Gastrocnemius medialis (tissue), 4 donors: Measurements from ENCODE around the gene MAPK11. TPM values are rescaled to one million over a fixed set of nuclear protein-coding genes. Genes with fewer than 3 reads are reported as not detected.

ENCODE experiments used
- ATAC-seq, 2 donors: fragments of 150-250 bp; one replicate each; pipeline ENCODE4 v1.9.1; 2016
- DNase-seq, 2 donors: peaks; one replicate each; pipeline ENCODE4 v3.0.0-alpha.2; 2019
- H3K27ac ChIP-seq, 4 donors: fragments of 200-600 bp; sonication (generic); 1 replicate in 1 of 4; 2 replicates in 3 of 4; pipeline ENCODE4 v1.5.1; 2016 to 2018; ENCODE audit warnings: mild to moderate bottlenecking in 2 of 4, moderate library complexity in 1 of 4
- H3K27me3 ChIP-seq, 3 donors: fragments of 200-600 bp; sonication (generic) in 2 of 3; 1 replicate in 1 of 3; 2 replicates in 2 of 3; pipeline versions ENCODE4 v1.5.1 to v1.6.0; 2016 to 2019; ENCODE audit warnings: mild to moderate bottlenecking in 1 of 3, moderate library complexity in 1 of 3
- H3K36me3 ChIP-seq, 2 donors: fragments of 200-600 bp; sonication (generic) in 1 of 2; one replicate each; pipeline ENCODE4 v1.5.1; 2017 to 2018
- H3K4me1 ChIP-seq, 2 donors: fragments of 200-600 bp; sonication (generic) in 1 of 2; one replicate each; pipeline ENCODE4 v1.5.1; 2016 to 2017; ENCODE audit warnings: mild to moderate bottlenecking in 2 of 2
- H3K4me3 ChIP-seq, 4 donors: fragments of 200-600 bp; sonication (generic) in 3 of 4; 1 replicate in 1 of 4; 2 replicates in 3 of 4; pipeline ENCODE4 v1.5.1; 2016 to 2019; ENCODE audit warnings: mild to moderate bottlenecking in 2 of 4
- H3K9me3 ChIP-seq, 3 donors: fragments of 200-600 bp; sonication (generic) in 2 of 3; 1 replicate in 1 of 3; 2 replicates in 2 of 3; pipeline ENCODE4 v1.5.1; 2016 to 2019
- POLR2A ChIP-seq, 2 donors: fragments of 450-650 bp; IDR thresholded peaks; one replicate each; pipeline ENCODE4 v1.6.1; 2017; ENCODE audit warnings: antibody characterized with exemption in 2 of 2, mild to moderate bottlenecking in 2 of 2, moderate library complexity in 2 of 2
- in situ Hi-C, 4 donors: fragments of 200-750 bp; cut with MboI; loops; one replicate each; pipeline versions ENCODE4 v1.15.0 to v1.8.0; 2017; ENCODE audit warnings: low sequenced_read_pairs in 4 of 4
- intact Hi-C: fragments of 100-400 bp; cut with DNase I; formaldehyde crosslinking; loops from one replicate; pipeline ENCODE4 v1.15.1; 2023; ENCODE audit warnings: low total_unique reads
- total RNA-seq, 4 donors: library from RNA; depleted of rRNA; stranded (reverse); fragments of >200 nt; gene quantifications; one replicate each; pipeline versions ENCODE4 v1.1.0 to v1.2.3, GENCODE V29; 2016
- TF ChIP-seq, protein P1 (sequence below), 5 experiments: fragments of 450-650 bp in 3 of 5; fragments of 200-600 bp in 2 of 5; sonication (generic) in 2 of 5; IDR thresholded peaks in 4 of 5; conservative IDR thresholded peaks in 1 of 5; 1 replicate in 4 of 5; 2 replicates in 1 of 5; pipeline ENCODE4 v1.5.1; 2016 to 2019; ENCODE audit warnings: antibody characterized with exemption in 5 of 5, mild to moderate bottlenecking in 3 of 5, moderate library complexity in 3 of 5

The MAPK11 gene
- total RNA-seq, 4 donors from 2014 or later, result 1.8 to 4.2 (median 3.4) TPM

DNA sequence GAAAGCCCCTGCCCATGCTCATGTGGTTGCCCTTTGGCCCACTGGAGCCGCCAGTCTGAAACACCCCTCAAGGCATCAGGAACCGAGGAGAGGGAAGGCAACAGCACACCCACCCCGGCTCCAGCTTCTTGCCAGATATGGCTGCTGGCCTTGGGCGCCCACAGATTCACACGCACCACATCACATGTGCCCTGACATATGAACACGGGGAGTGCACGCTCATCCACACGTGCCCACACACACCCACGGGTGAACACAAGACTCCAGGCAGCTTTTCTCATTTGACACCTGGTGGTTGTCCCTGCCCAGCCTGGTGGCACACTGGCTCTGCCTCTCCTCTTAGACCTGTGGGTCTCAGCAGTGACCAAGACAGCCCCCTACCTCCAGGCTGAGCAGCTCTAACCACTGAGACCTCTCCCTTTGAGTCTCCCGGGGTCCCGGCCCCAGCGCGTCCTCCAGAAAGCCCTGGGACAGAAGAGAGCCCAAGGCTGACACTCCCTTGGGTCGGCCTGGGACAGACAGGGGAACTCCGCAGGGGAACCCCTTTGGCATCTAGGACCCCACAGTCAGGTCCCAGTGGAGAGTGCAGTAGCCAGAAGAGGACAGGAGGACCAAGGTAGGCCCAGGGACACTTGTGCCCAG is 6.0 kb downstream of the MAPK11 start:
- in situ Hi-C loops, result no loop called here
- TF ChIP-seq, protein P1, sequence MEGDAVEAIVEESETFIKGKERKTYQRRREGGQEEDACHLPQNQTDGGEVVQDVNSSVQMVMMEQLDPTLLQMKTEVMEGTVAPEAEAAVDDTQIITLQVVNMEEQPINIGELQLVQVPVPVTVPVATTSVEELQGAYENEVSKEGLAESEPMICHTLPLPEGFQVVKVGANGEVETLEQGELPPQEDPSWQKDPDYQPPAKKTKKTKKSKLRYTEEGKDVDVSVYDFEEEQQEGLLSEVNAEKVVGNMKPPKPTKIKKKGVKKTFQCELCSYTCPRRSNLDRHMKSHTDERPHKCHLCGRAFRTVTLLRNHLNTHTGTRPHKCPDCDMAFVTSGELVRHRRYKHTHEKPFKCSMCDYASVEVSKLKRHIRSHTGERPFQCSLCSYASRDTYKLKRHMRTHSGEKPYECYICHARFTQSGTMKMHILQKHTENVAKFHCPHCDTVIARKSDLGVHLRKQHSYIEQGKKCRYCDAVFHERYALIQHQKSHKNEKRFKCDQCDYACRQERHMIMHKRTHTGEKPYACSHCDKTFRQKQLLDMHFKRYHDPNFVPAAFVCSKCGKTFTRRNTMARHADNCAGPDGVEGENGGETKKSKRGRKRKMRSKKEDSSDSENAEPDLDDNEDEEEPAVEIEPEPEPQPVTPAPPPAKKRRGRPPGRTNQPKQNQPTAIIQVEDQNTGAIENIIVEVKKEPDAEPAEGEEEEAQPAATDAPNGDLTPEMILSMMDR (IDR thresholded peaks at IDR 0.05 in 4 of 5, conservative IDR thresholded peaks at IDR 0.05 in 1 of 5), result no peak
- TF ChIP-seq POLR2A (IDR thresholded peaks at IDR 0.05), result no peak
- intact Hi-C loops, result no loop called here
- DNase-seq, result no peak
- Histone ChIP-seq H3K27me3 (peaks cover 0 to 2% (median 0%) of the 10 kb centered on the region in 3 donors), H3K27ac (no peak overlapping the region), H3K4me1 (peaks cover 28 to 50% of the 10 kb centered on the region in 2 donors), H3K9me3 (no peaks in the 10 kb centered on the region), H3K4me3 (no peak overlapping the region), H3K36me3 (no peaks in the 10 kb centered on the region)
- no peak for ATAC-seq

- Histone ChIP-seq H3K36me3 (no peaks in the 10 kb centered on the region), H3K9me3 (no peaks in the 10 kb centered on the region), H3K4me1 (peaks cover 23 to 52% of the 10 kb centered on the region in 2 donors), H3K27me3 (no peaks in the 10 kb centered on the region), H3K27ac (peak overlapping the region; percentile 96 to 99 (median 98)), H3K4me3 (no peak overlapping the region)
- ATAC-seq, result no peak
- DNase-seq, result peak in 1 of 2 donors; percentile 37
- TF ChIP-seq, protein P1 (IDR thresholded peaks at IDR 0.05 in 4 of 5, conservative IDR thresholded peaks at IDR 0.05 in 1 of 5), result no peak
- TF ChIP-seq POLR2A (IDR thresholded peaks at IDR 0.05), result no peak
- in situ Hi-C loops (no loop called here), intact Hi-C loops (no loop called here)
Observed at GRCh38 chr22:50262973-50263617, 7.1 kb downstream of the MAPK11 start.

- peaks cover 25 to 56% of the 10 kb centered on the region in 2 donors for H3K4me1 ChIP-seq
- in situ Hi-C loops (no loop called here), intact Hi-C loops (no loop called here)
- H3K9me3 ChIP-seq, result no peaks in the 10 kb centered on the region
- DNase-seq, result peak; percentile 85 to 93
- TF ChIP-seq POLR2A (IDR thresholded peaks at IDR 0.05), result peak in 1 of 2 donors; percentile 47
- TF ChIP-seq, protein P1 (IDR thresholded peaks at IDR 0.05 in 4 of 5, conservative IDR thresholded peaks at IDR 0.05 in 1 of 5), result no peak
- no peaks in the 10 kb centered on the region for H3K36me3 ChIP-seq
- peak; percentile 23 to 38 for ATAC-seq
- peak overlapping the region; percentile 96 to 99 (median 98) for H3K27ac ChIP-seq
- peak overlapping the region in 3 of 4 donors; percentile 47 to 68 (median 67) for H3K4me3 ChIP-seq
- no peaks in the 10 kb centered on the region for H3K27me3 ChIP-seq
Observed at GRCh38 chr22:50262460-50262911, 7.7 kb downstream of the MAPK11 start.

DNA sequence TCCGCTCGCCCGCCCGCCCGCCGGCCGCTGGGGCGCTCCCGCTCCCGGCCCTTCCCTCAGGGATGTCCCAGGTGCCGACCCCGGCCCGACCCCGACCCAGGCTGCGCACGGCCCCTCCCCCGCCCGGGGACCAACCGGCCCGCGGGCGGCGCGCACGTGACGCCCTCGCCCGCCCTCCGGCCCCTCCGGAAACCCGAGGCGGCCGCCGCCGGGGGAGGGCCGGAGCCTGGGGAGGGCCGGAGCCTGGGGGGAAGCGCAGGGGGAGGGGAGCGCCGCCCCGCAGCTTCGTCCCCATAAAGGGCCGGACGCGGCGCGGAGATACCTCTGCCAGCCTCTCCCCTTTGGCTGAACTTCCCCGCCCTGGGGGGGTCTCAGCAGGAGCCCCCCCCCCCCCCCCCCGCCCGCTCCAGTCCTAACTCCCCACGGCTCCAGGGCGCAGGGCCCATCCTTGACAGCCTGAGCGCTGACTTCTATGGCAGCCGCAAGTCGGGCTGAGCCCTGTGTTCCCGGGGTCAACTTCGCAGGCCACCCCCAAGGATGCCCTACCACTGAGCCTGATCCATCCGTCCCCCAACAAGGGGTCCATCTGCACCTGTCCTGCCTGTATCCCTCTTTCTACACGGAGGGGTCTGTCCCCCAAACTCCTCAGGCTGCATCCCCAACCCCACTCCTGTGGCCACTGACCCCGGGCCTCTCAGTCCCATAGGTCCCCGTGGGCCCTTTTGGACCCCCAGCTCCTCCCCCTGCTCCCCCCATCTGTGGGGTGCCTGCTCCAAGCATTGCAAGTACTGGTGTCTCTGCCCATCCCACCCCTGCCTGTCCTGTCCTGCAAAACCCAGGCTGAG is 8.3 kb downstream of the MAPK11 start, which contains the start of gene MAPK12:
Gene MAPK12, minus strand, starts transcription at position 69 of the 845 bp plus-strand sequence. CDS start 174 bp downstream, outside the sequence.
- H3K4me1 ChIP-seq, result peaks cover 32 to 56% of the 10 kb centered on the region in 2 donors
- TF ChIP-seq, protein P1 (IDR thresholded peaks at IDR 0.05 in 4 of 5, conservative IDR thresholded peaks at IDR 0.05 in 1 of 5), result no peak
- TF ChIP-seq POLR2A (IDR thresholded peaks at IDR 0.05), result peak; percentile 86 to 96
- DNase-seq, result peak; percentile 55 to 84
- H3K27me3 ChIP-seq, result no peaks in the 10 kb centered on the region
- no peaks in the 10 kb centered on the region for H3K9me3 ChIP-seq
- in situ Hi-C loops (no loop called here), intact Hi-C loops (no loop called here)
- no peaks in the 10 kb centered on the region for H3K36me3 ChIP-seq
- H3K27ac ChIP-seq, result peak within 1 kb of the TSS; percentile 96 to 99 (median 98)
- ATAC-seq, result peak; percentile 16 to 23
- H3K4me3 ChIP-seq, result peak within 1 kb of the TSS; percentile 67 to 85 (median 72)
